ENCODE data around the gene MIDN.

DNA sequence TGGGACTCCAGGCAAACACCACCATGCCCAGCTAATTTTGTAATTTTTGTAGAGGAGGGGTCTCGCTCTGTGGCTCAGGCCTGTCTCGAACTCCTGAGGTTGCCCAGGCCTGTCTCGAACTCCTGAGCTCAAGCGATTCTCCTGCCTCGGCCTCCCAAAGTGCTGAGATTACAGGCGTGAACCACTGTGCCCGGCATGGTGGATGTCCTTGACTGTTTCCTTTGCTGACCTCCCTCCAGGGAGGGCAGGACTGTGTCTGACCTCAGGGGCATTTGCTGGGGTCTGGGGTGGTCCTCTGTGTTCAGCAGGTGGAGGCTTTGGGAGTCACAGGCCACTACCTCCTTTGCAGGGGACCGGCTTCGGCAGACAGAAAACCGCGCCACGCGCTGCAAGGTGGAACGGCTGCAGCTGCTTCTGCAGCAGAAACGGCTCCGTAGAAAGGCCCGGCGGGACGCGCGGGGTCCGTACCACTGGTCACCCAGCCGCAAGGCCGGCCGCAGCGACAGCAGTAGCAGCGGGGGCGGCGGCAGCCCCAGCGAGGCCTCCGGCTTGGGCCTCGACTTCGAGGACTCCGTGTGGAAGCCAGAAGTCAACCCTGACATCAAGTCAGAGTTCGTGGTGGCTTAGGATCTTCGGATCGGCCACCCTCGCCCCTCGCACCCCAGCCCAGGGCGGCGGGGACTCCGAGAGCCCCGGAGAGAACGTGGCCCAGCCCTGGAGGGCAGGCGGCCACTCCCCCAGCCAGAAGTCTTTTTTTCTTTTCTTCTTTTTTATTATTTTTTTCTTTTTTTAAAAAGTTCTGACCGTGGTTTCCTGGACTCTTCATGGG lies 8.5 kb downstream of the MIDN start:
- TF ChIP-seq, protein P1, sequence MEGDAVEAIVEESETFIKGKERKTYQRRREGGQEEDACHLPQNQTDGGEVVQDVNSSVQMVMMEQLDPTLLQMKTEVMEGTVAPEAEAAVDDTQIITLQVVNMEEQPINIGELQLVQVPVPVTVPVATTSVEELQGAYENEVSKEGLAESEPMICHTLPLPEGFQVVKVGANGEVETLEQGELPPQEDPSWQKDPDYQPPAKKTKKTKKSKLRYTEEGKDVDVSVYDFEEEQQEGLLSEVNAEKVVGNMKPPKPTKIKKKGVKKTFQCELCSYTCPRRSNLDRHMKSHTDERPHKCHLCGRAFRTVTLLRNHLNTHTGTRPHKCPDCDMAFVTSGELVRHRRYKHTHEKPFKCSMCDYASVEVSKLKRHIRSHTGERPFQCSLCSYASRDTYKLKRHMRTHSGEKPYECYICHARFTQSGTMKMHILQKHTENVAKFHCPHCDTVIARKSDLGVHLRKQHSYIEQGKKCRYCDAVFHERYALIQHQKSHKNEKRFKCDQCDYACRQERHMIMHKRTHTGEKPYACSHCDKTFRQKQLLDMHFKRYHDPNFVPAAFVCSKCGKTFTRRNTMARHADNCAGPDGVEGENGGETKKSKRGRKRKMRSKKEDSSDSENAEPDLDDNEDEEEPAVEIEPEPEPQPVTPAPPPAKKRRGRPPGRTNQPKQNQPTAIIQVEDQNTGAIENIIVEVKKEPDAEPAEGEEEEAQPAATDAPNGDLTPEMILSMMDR (IDR thresholded peaks at IDR 0.05; ENCODE audit: low read depth, low read length, poor library complexity, severe bottlenecking): no peak
- TF ChIP-seq EZH2phosphoT487 (IDR thresholded peaks at IDR 0.05; ENCODE audit: borderline replicate concordance, low read length): no peak
